GM19043 (cell line): ENCODE measurements around the gene NANOGP8.
"Not testable (repeated sequence)": the region's sequence is repeated elsewhere in the genome, so short reads cannot be mapped to it uniquely, and the experiment has no call there.

ENCODE experiments used
- ATAC-seq: cut with Tn5 transposase; IDR thresholded peaks from one replicate; pipeline ENCODE4 v1.9.1; 2021; ENCODE audit warnings: low read depth; ENCODE audit not compliant: unreplicated experiment

NANOGP8 gene

DNA sequence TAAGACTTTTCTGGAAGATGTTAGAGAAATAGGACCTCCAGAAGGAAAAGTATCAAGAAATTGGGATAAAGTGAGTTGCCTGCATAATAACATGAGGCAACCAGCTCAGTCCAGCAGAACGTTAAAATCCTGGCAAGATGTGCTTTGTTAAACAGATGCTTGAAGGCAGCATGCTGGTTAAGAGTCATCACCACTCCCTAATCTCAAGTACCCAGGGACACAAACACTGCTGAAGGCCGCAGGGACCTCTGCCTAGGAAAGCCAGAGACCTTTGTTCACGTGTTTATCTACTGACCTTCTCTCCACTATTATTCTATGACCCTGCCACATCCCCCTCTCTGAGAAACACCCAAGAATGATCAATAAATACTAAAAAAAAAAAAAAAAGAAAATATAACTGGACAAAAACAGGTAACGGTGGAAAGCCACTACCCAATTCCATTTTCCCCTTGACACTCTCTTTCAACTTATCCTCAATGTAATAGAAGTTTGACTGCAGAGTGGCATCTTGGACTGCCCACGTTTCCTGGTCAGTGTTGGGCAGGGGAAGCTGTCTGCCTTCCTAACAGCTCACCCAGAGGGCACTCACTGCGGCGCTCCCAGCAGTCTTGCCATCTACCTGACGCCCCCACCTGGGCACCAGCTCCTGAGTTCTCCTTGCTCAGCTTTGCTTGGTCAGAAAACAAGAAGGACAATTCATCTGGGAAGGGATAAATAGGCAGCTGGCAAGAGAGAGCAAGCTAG lies at the start of gene NANOGP8:
NANOGP8 (minus strand) TSS at position 120 of the 744 bp plus-strand sequence. CDS start 185 bp downstream, outside the sequence.
- not testable (repeated sequence) for ATAC-seq

DNA sequence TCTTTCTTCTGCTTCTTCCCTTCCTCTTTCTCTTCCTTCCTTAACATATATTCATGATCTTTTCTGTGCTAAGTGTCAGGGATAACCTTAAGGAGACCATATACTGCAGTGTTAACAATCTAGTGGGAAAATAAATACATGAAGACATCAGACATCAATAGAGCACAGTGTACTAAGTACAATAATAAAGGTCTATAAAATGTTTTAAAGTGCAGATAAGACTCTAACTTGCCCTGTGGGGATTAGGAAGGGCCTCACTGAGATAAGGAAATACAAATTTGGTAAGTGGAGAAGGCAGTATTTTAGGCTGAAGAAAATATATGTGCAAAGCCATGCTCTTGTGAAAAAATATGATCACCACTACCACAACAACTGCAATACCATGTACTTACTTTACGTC lies 49.2 kb upstream of the NANOGP8 start:
- ATAC-seq: no peak

DNA sequence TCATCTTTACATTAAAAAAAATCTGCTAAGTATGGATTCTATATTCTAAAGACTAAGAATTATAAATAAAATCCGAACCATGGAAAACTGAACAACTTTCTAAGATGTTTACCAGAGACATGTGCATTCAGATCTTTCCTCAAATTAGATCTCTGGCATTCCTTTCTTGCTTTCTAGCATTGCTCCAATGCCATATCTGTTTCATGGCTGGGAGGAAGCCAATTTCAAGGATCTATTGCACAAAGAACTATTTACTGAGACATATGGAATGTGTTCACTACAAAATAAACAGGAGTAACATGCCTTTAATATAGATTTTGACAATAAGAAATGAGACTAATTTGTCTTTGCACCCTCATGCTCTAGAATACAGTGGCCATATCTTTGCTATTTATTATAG lies 45.1 kb upstream of the NANOGP8 start:
- no peak for ATAC-seq

- ATAC-seq: no peak
Measured at GRCh38 chr15:35129361-35129760, 44.3 kb upstream of the NANOGP8 start.

- ATAC-seq: no peak
Measured at GRCh38 chr15:35127717-35128116, 42.6 kb upstream of the NANOGP8 start.

- no peak for ATAC-seq
Measured at GRCh38 chr15:35126236-35126635, 41.1 kb upstream of the NANOGP8 start.

GRCh38 chr15:35123743-35124142 lies 38.6 kb upstream of the NANOGP8 start:
- no peak for ATAC-seq

GRCh38 chr15:35121611-35122359 lies 36.7 kb upstream of the NANOGP8 start:
- ATAC-seq: no peak

- ATAC-seq: no peak
Measured at GRCh38 chr15:35120173-35120572, 35.1 kb upstream of the NANOGP8 start.

DNA sequence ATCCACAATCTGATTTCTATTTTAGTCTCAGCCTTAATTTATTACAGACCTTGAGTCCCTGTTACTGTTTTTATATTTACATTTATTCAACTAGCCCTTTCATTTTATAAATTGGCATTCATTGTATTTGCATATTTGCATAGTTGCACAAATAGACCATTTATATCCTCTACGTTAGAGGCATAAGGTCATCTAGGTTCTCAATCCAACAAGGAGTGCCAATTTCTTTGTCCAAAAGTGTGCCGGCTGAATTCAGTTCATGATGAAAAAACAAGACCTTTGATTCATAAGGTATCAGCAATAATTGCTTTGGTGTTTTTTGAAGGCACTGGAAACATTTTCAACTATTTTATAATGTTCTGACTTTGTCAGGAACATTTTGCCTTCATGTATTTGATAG lies 33.9 kb upstream of the NANOGP8 start:
- ATAC-seq: no peak

GRCh38 chr15:35117543-35118265 lies 32.6 kb upstream of the NANOGP8 start:
- ATAC-seq: no peak

GRCh38 chr15:35115155-35115725 lies 30.1 kb upstream of the NANOGP8 start:
- no peak for ATAC-seq

DNA sequence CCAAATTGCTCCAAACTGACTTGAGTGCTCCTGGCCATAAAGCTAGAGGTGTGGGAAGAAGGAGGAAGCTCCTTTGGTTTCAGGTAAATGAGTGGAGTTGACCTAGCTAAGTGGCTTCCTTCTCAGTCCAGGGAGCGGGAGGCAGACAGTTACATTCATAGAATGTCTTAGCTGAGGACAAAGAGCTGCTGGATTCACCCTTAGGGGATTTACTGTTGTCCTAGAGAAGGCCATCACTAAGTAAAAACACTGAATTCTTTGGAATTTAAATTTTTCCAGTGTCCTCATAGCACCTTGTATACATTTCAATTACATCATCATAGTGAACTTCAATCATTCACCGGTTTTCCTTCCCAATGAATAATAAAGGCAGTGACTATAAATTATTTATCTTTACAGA lies 27.3 kb upstream of the NANOGP8 start:
- no peak for ATAC-seq

- ATAC-seq: no peak
Measured at GRCh38 chr15:35111861-35112260, 26.8 kb upstream of the NANOGP8 start.

GRCh38 chr15:35108453-35108852 lies 23.4 kb upstream of the NANOGP8 start:
- no peak for ATAC-seq

DNA sequence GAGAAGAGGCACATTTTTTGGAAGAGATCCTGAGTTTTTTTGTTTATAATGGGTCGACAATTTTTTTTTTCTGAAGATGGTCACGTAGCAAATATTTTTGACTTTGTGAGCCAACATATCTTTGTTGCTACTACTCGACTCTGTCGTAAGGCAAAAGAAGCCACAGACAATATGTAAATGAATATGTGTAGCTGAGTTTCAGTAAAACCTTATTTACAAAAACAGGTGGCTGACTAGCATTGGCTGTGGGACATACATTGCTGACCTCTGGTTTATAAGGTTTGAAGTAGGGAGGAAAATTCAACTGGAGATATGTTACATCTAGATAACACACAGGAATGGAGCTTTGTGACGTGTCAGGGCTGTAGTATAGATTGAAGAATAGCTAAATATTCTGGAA lies 22.5 kb upstream of the NANOGP8 start:
- no peak for ATAC-seq

DNA sequence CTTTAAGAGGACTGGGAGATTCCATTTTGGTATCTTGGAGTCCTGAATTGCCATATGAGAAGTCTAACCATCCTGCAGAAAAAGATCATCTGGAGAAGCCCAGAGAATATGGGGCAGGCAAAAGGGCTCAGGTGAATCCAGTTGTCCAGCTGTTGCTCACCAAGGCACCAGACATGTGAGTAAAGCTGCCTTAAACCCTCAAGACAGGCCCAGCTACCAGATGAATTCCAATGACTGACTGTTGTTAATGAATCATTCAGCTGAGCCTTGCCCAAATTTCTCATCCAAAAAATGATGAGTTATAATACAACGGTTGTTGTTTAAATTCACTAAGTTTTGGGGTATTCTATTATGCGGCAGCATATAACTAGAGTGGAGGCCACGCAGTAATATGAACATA lies 22.0 kb upstream of the NANOGP8 start:
- no peak for ATAC-seq

GRCh38 chr15:35104526-35105147 lies 19.5 kb upstream of the NANOGP8 start:
- ATAC-seq: no peak

DNA sequence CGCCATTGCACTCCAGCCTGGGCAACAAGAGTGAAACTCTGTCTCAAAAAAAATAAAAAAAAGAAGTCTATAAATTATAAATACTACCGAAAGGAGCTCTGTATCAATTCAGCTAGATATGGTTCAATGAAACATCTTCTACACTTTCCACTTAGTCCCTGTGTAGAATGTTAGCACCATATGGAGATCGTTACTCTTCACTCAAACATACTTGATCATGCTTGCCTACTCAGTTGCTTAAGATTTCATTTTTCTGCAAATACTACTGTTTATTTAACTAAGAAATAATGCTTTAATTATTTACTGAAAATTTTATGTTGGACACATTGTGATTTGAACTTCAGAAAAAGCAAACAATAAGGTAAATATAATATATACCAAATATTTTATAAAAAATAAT lies 17.1 kb upstream of the NANOGP8 start:
- no peak for ATAC-seq

DNA sequence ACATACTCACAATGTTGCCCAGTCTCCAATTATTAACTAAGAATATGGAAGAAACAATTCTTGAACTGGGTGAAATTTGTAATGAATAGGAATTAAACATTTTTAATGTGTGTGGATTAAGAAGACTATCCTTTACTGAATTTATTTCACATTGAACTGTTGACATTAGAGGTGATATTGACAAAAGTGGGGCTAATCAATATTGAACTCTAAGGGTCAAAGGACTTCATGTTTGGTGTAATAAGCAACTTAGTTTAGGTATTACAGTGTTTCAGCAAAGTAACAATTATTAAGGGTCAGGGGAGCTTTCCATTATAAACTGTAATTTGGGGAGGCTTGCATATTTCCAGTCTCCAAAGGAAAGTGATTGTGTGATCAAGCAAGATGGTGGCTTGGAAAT lies 16.2 kb upstream of the NANOGP8 start:
- ATAC-seq: no peak

- no peak for ATAC-seq
Measured at GRCh38 chr15:35098737-35099136, 13.6 kb upstream of the NANOGP8 start.
